Ovary (tissue), 9 donors: ENCODE results near the gene KIF13A. TPM values are rescaled to one million over a fixed set of nuclear protein-coding genes. Genes with fewer than 3 reads are reported as not detected.

ENCODE experiments used
- DNase-seq, 5 donors: peaks; one replicate each; pipeline ENCODE4 v3.0.0-alpha.2; 2019 to 2020
- H3K27ac ChIP-seq, 2 donors: fragments of 200-600 bp; one replicate each; pipeline versions ENCODE4 v1.5.1 to v1.8.0; 2019 to 2022
- H3K27me3 ChIP-seq: fragments of 200-600 bp; one replicate; pipeline ENCODE4 v1.8.0; 2022
- H3K36me3 ChIP-seq: fragments of 200-600 bp; sonication (generic); one replicate; pipeline ENCODE4 v1.5.1; 2019
- H3K4me1 ChIP-seq: one replicate; pipeline ENCODE4 v1.8.1; 2013; ENCODE audit warnings: mild to moderate bottlenecking, moderate library complexity; ENCODE audit not compliant: insufficient read depth
- H3K4me3 ChIP-seq: fragments of 200-600 bp; sonication (generic); one replicate; pipeline ENCODE4 v1.5.1; 2017
- H3K9me3 ChIP-seq, 2 donors: fragments of 200-600 bp in 1 of 2; sonication (generic) in 1 of 2; one replicate each; pipeline versions ENCODE4 v1.5.1 to v1.8.1; 2013 to 2019; ENCODE audit warnings: mild to moderate bottlenecking in 1 of 2, moderate library complexity in 1 of 2
- EP300 ChIP-seq: sonication (generic); formaldehyde crosslinking; IDR thresholded peaks from one replicate; pipeline ENCODE4 v1.6.1; 2017; ENCODE audit warnings: antibody characterized with exemption
- POLR2A ChIP-seq: fragments of 450-650 bp; IDR thresholded peaks from one replicate; pipeline ENCODE4 v1.6.1; 2017; ENCODE audit warnings: antibody characterized with exemption, mild to moderate bottlenecking, moderate library complexity
- WGBS, 3 donors: extraction: QIAGEN DNeasy Blood & Tissue Kit in 1 of 3; methylation state at CpG; one replicate each; pipeline versions ENCODE4 v1.1.5 to v1.1.7; 2013 to 2017; 5-methylcytosine and 5-hydroxymethylcytosine counted together
- intact Hi-C, 4 donors: fragments of 100-400 bp; cut with DNase I; formaldehyde crosslinking; loops; one replicate each; pipeline versions ENCODE4 v1.11.0 to v1.15.1; 2022 to 2023
- polyA plus RNA-seq, 2 donors: library from polyadenylated mRNA; stranded (reverse); fragments of 200-250 nt in 1 of 2; fragments of 350-450 nt in 1 of 2; fragmentation: Illumina TruSeq in 1 of 2; extraction: RNeasy Lipid Tissue Mini Kit (QIAGEN cat#74804) in 1 of 2; gene quantifications; one replicate each; pipeline ENCODE4 v1.2.3, GENCODE V29; 2013 to 2014
- total RNA-seq, 7 donors: library from RNA; depleted of rRNA in 2 of 7; stranded (reverse); fragments of >200 nt in 2 of 7; fragmentation: NEBNext Ultra II Directional in 3 of 7; extraction: Animal tissue kit (Norgen Biotek cat#: 25700) in 3 of 7; gene quantifications; one replicate each; pipeline versions ENCODE4 v1.1.0 to v1.2.4, GENCODE V29; 2016 to 2023
- TF ChIP-seq, protein P1 (sequence below), 3 donors: fragments of 450-650 bp in 2 of 3; fragments of 200-600 bp in 1 of 3; IDR thresholded peaks; one replicate each; pipeline versions ENCODE4 v1.5.1 to v1.8.0; 2016 to 2022; ENCODE audit warnings: antibody characterized with exemption in 3 of 3, mild to moderate bottlenecking in 1 of 3
- donor health status: DM: no; HTN: no; CAD: no; lungs with moderate emphysema.
- donor health status: DM: no; HTN: no; CAD: no.
- donor health status: Bipolar disorder and iron deficiency.
- donor health status: DM: yes; HTN: yes; CAD: no.
- donor health status: DM: no; HTN: no; CAD: no.
- donor health status: DM: yes; HTN: yes; CAD: no.

The KIF13A gene
- total and polyA plus RNA-seq, 9 donors = 18.4 to 44.4 (median 38.0) TPM

DNA sequence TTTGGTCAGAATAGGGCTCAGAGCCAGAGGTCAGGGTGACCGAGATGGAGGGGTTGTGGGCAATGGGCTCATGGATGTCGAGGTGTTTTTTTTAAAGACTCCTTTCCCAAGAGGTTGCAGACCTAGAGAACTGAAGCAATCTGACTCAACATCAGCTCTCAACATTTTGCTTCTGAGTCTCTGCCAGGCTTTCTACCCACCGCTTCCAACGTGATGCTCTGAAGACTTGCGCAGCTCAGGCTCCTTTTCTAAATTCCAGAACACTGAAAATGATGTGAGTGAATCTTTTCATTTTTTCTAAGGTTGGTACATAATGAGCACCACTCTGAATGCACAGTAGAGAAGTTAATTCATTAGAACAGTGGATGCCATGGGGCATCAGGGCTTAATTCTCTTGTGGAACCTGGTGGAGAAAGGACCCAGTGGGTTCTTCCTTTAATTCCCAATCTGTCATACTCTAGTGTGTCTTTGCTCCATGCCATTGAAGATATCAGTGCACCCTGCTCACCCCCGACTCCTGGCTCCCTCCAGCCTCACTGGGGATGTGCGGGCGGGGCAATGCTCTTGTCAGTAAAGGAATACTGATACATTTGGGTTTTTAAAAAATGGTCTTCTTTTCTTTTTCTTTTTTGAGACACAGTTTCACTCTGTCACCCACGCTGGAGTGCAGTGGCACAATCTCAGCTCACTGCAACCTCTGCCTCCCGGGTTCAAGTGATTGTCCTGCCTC is 17.0 kb upstream of the KIF13A start:
- H3K27ac ChIP-seq = no peak overlapping the region
- TF ChIP-seq EP300 (no peak), POLR2A (no peak)
- TF ChIP-seq, protein P1, sequence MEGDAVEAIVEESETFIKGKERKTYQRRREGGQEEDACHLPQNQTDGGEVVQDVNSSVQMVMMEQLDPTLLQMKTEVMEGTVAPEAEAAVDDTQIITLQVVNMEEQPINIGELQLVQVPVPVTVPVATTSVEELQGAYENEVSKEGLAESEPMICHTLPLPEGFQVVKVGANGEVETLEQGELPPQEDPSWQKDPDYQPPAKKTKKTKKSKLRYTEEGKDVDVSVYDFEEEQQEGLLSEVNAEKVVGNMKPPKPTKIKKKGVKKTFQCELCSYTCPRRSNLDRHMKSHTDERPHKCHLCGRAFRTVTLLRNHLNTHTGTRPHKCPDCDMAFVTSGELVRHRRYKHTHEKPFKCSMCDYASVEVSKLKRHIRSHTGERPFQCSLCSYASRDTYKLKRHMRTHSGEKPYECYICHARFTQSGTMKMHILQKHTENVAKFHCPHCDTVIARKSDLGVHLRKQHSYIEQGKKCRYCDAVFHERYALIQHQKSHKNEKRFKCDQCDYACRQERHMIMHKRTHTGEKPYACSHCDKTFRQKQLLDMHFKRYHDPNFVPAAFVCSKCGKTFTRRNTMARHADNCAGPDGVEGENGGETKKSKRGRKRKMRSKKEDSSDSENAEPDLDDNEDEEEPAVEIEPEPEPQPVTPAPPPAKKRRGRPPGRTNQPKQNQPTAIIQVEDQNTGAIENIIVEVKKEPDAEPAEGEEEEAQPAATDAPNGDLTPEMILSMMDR (IDR thresholded peaks at IDR 0.05) = no peak
- intact Hi-C loops = no loop called here
- no peak for DNase-seq
- 88 to 93% (median 90%) methylated on average over 10 of the region's 10 CpGs for WGBS, 3 donors
- H3K36me3 ChIP-seq = no peaks in the 10 kb centered on the region
- no peaks in the 10 kb centered on the region for H3K9me3 ChIP-seq
- no peaks in the 10 kb centered on the region for H3K4me1 ChIP-seq
- H3K4me3 ChIP-seq = no peak overlapping the region
- H3K27me3 ChIP-seq = no peaks in the 10 kb centered on the region

DNA sequence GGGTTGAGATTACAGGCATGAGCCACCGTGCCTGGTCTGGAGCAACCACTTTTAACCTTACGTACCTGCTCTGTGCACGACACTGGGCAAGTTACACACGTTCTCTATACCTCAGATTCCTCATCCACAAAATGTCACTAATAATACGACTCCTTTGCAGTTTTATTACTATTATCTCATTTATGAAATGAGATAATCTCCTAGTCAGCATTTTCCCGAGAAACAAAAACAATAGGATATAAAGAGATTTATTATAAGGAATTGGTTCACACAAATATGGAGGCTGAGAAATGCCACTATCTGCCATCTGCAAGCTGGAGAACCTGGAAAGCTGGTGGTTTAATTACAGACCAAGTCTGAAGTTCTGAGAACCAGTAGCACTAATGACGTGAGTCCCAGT is 12.0 kb upstream of the KIF13A start:
- no peaks in the 10 kb centered on the region for H3K36me3 ChIP-seq
- TF ChIP-seq EP300 = no peak
- no peak for TF ChIP-seq POLR2A
- TF ChIP-seq, protein P1 (IDR thresholded peaks at IDR 0.05) = no peak
- intact Hi-C loops = loop anchor here in 1 of 4 donors (10.0 kb wide), 1 partner anchor 395 kb away; the partner anchor contains the start of gene FAM8A1
- H3K27ac ChIP-seq = no peak overlapping the region
- H3K27me3 ChIP-seq = no peaks in the 10 kb centered on the region
- H3K4me3 ChIP-seq = no peak overlapping the region
- no peaks in the 10 kb centered on the region for H3K9me3 ChIP-seq
- no peak for DNase-seq
- WGBS, 3 donors = 77 to 81% (median 79%) methylated on average over 7 of the region's 7 CpGs
- no peaks in the 10 kb centered on the region for H3K4me1 ChIP-seq

DNA sequence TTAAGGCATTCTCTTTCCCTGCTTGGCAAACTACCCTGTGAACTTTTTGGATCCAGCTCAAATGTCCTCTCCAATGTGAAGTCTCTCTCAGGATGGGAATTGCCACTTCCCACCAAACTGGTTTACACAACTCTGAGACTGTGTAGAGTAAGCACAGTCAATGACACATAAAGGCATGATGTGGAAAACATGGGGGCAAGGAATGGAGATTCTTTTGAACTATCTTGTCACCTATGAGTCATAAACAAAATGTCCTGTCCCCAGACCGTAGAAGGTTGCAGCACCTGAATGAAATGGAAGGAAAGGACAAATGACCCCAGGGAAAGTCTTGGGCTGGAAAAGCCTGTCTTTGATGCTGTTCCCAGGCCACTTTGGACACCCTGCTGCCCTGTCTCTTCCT is 11.0 kb upstream of the KIF13A start:
- Histone ChIP-seq H3K9me3 (no peaks in the 10 kb centered on the region), H3K4me3 (no peak overlapping the region), H3K36me3 (no peaks in the 10 kb centered on the region), H3K27ac (no peak overlapping the region), H3K27me3 (no peaks in the 10 kb centered on the region), H3K4me1 (no peaks in the 10 kb centered on the region)
- no peak for DNase-seq
- TF ChIP-seq POLR2A = no peak
- TF ChIP-seq, protein P1 (IDR thresholded peaks at IDR 0.05) = no peak
- TF ChIP-seq EP300 = no peak
- intact Hi-C loops = loop anchor here in 1 of 4 donors (10.0 kb wide), 1 partner anchor 394 kb away; the partner anchor contains the start of gene FAM8A1
- 69 to 83% (median 76%) methylated on average over 1 of the region's 1 CpG for WGBS, 3 donors

DNA sequence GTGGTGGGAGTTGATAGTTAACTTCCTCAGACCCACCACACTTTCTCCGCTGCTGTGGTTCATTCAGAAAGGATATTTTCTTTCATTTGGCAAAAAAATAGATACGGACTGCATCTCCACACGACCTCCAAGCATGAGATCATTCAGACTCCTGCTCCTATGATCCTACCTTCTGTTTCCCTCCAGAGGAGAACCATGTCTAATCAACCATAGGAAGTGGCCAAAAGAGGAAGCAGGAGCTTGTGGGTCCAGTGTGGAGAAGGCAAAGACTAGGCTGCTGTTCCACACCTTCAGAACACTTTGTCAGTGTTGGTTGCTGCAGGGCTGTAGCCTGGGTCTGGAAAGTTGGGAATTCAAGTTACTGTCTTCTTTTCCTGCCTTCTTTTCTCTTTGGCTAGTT is 10.6 kb upstream of the KIF13A start:
- no peaks in the 10 kb centered on the region for H3K27me3 ChIP-seq
- no peak for TF ChIP-seq POLR2A
- TF ChIP-seq EP300 = no peak
- TF ChIP-seq, protein P1 (IDR thresholded peaks at IDR 0.05) = no peak
- no peak for DNase-seq
- intact Hi-C loops = loop anchor here in 1 of 4 donors (10.0 kb wide), 1 partner anchor 393 kb away; the partner anchor contains the start of gene FAM8A1
- WGBS, 3 donors = 66 to 79% (median 69%) methylated on average over 3 of the region's 3 CpGs
- no peaks in the 10 kb centered on the region for H3K9me3 ChIP-seq
- H3K36me3 ChIP-seq = no peaks in the 10 kb centered on the region
- no peaks in the 10 kb centered on the region for H3K4me1 ChIP-seq
- no peak overlapping the region for H3K4me3 ChIP-seq
- H3K27ac ChIP-seq = no peak overlapping the region
